HepG2 (cell line): ENCODE data around the gene GRIK2. TPM values are rescaled to one million over a fixed set of nuclear protein-coding genes. Genes with fewer than 3 reads are reported as not detected.

ENCODE experiments used
- ATAC-seq: fragments of 200-7000 bp; cut with Tn5 transposase; 3 replicates; pipeline ENCODE4 v1.9.1; 2020; ENCODE audit warnings: mild to moderate bottlenecking, moderate library complexity
- BruUV-seq: library from RNA; stranded (reverse); fragments of 400-500 nt; replicated peaks from 2 replicates; lab custom pipeline; 2021; lab: Mats Ljungman, UMichigan
- CTCF ChIA-PET: fragments of 300-600 bp; formaldehyde crosslinking; extraction: SDS; loops from one replicate; lab custom pipeline; 2021; ENCODE audit warnings: low total read pairs, inconsistent platforms, low intra/inter-chr PET ratio; lab: Yijun Ruan, JAX
- POLR2A ChIA-PET: fragments of 350-600 bp; sonication (Branson Sonifier 250); formaldehyde crosslinking; loops from one replicate; lab custom pipeline; 2020; ENCODE audit warnings: antibody characterized with exemption, inconsistent platforms; lab: Yijun Ruan, JAX
- DNase-seq: peaks from one replicate; pipeline ENCODE4 v3.0.0-alpha.2; 2015; ENCODE audit warnings: low spot score
- FAIRE-seq: peaks from 3 replicates; lab custom pipeline; 2011; peaks lifted over from hg19 to GRCh38; lab: Jason Lieb, UNC
- H2AFZ ChIP-seq: one replicate; pipeline ENCODE4 v1.6.1; 2011; ENCODE audit warnings: low read length, inconsistent platforms
- H3K27ac ChIP-seq: fragments of 300-600 bp; 3 replicates; pipeline ENCODE4 v1.8.0; 2011; ENCODE audit warnings: mixed run types, mild to moderate bottlenecking, mixed read lengths, low read length, inconsistent platforms; ENCODE audit not compliant: insufficient read depth; ENCODE audit errors: extremely low read length
- H3K27me3 ChIP-seq, 2 experiments: fragments of 200-600 bp in 1 of 2; 2 replicates in 1 of 2; 3 replicates in 1 of 2; pipeline versions ENCODE4 v1.6.0 to v1.8.0; 2011; ENCODE audit warnings: low read length in 2 of 2, mild to moderate bottlenecking in 2 of 2, moderate library complexity in 2 of 2, inconsistent platforms in 1 of 2; ENCODE audit not compliant: insufficient read depth in 2 of 2, control insufficient read depth in 1 of 2
- H3K36me3 ChIP-seq, 2 experiments: fragments of 200-600 bp in 1 of 2; replicated peaks in 1 of 2; 2 replicates in 1 of 2; 3 replicates in 1 of 2; pipeline versions ENCODE4 v1.5.1 to v1.8.0; 2011; ENCODE audit warnings: low read length in 2 of 2, inconsistent platforms in 1 of 2; ENCODE audit not compliant: insufficient read depth in 2 of 2, control insufficient read depth in 1 of 2
- H3K4me1 ChIP-seq: 2 replicates; pipeline ENCODE4 v1.5.1; 2012; ENCODE audit warnings: low read length, inconsistent platforms; ENCODE audit not compliant: insufficient read depth
- H3K4me2 ChIP-seq: 2 replicates; pipeline ENCODE4 v1.6.0; 2011; ENCODE audit warnings: low read depth, low read length, inconsistent platforms
- H3K4me3 ChIP-seq, 3 experiments: fragments of 200-600 bp in 1 of 3; sonication (generic), shearing (Covaris generic) in 1 of 3; replicated peaks in 1 of 3; 2 replicates each; pipeline ENCODE4 v1.5.1; 2011 to 2016; ENCODE audit warnings: low read length in 3 of 3, inconsistent platforms in 2 of 3, low read depth in 2 of 3, mild to moderate bottlenecking in 2 of 3, control low read depth in 1 of 3, mixed read lengths in 1 of 3; ENCODE audit not compliant: insufficient read depth in 1 of 3
- H3K79me2 ChIP-seq: one replicate; pipeline ENCODE4 v1.6.1; 2011; ENCODE audit warnings: low read length, inconsistent platforms; ENCODE audit not compliant: insufficient read depth
- H3K9ac ChIP-seq: 2 replicates; pipeline ENCODE4 v1.6.0; 2011; ENCODE audit warnings: mild to moderate bottlenecking, low read depth, low read length, inconsistent platforms; ENCODE audit not compliant: insufficient read depth
- H3K9me3 ChIP-seq: 2 replicates; pipeline ENCODE4 v1.5.1; 2012; ENCODE audit warnings: mild to moderate bottlenecking, low read length
- H4K20me1 ChIP-seq: 2 replicates; pipeline ENCODE4 v1.6.0; 2011; ENCODE audit warnings: inconsistent platforms, mild to moderate bottlenecking, low read length, moderate library complexity; ENCODE audit not compliant: insufficient read depth
- HNRNPH1 ChIP-seq: fragments of 200-400 bp; formaldehyde crosslinking; optimal IDR thresholded peaks from 2 replicates; pipeline ENCODE3; 2017; ENCODE audit warnings: mild to moderate bottlenecking, low read depth, low read length
- HOXD1 ChIP-seq: sonication (generic); formaldehyde crosslinking; IDR thresholded peaks from 2 replicates; pipeline ENCODE4 v1.5.0; 2020; ENCODE audit warnings: missing genetic modification reagents
- IKZF1 ChIP-seq: fragments of 450-650 bp; IDR thresholded peaks from 2 replicates; pipeline ENCODE4 v1.7.1; 2016
- KDM3A ChIP-seq: IDR thresholded peaks from 2 replicates; pipeline ENCODE4 v1.6.1; 2018; ENCODE audit warnings: low read depth, missing compliant biosample characterization
- MYC ChIP-seq: sonication (generic); formaldehyde crosslinking; IDR thresholded peaks from 2 replicates; pipeline ENCODE4 v1.9.0; 2021; ENCODE audit warnings: missing genetic modification reagents, borderline replicate concordance
- ZBTB14 ChIP-seq: sonication (generic); formaldehyde crosslinking; IDR thresholded peaks from 2 replicates; pipeline ENCODE4 v1.4.0; 2020; ENCODE audit warnings: missing genetic modification reagents
- ZNF639 ChIP-seq: conservative IDR thresholded peaks from 2 replicates; pipeline ENCODE4 v1.6.1; 2018; ENCODE audit warnings: missing genetic modification reagents
- WGBS: methylation state at CpG from one replicate; pipeline ENCODE4 v1.1.6; 2017; ENCODE audit warnings: low lambda C conversion rate; 5-methylcytosine and 5-hydroxymethylcytosine counted together
- in situ Hi-C: cut with HindIII; loops from 2 replicates; pipeline ENCODE4 v1.10.0; 2017; ENCODE audit warnings: low pct_unique_long_range_greater_than_20kb; ENCODE audit not compliant: extremely low pct_ligation_motif_present
- intact Hi-C: fragments of 100-400 bp; cut with micrococcal nuclease; formaldehyde crosslinking; loops from one replicate; pipeline ENCODE4 v1.10.0; 2022; ENCODE audit not compliant: unreplicated experiment
- polyA plus RNA-seq, 8 experiments: library from polyadenylated mRNA; depleted of rRNA in 3 of 8; stranded (reverse) in 7 of 8; unstranded in 1 of 8; fragments of >200 nt; fragmentation: Illumina TruSeq in 4 of 8; extraction: Trizol in 4 of 8; gene quantifications; 2 replicates each; pipeline versions ENCODE4 v1.2.1 to v1.2.3, GENCODE V29; 2011 to 2016; ENCODE audit warnings: low read depth in 4 of 8, missing spikeins in 1 of 8, mixed read lengths in 1 of 8; ENCODE audit not compliant: insufficient read depth in 1 of 8
- total RNA-seq, 5 experiments: library from RNA; depleted of rRNA; stranded (reverse); fragments of >200 nt; fragmentation: Illumina TruSeq; extraction: Trizol; gene quantifications; 2 replicates each; pipeline ENCODE4 v1.2.3, GENCODE V29; 2016; ENCODE audit warnings: low read depth in 1 of 5

Gene GRIK2
- total and polyA plus RNA-seq, 2 of the 13 experiments (the other 11 are each of a cell fraction or from before 2014, with no cell fraction given) = not detected

GRCh38 chr6:101816716-101817115, 423.2 kb downstream of the GRIK2 start:
- no peak overlapping the region for H2AFZ ChIP-seq
- no peak overlapping the region for H3K4me3 ChIP-seq
- ATAC-seq (no peak), FAIRE-seq (no peak), DNase-seq (no peak)
- no peak for TF ChIP-seq ZBTB14
- no peak for TF ChIP-seq MYC (CRISPR knock-in tag)
- no peak for TF ChIP-seq ZNF639 (CRISPR knock-in tag)
- TF ChIP-seq IKZF1 = no peak
- no peak for TF ChIP-seq KDM3A (CRISPR knock-in tag)
- H3K4me2 ChIP-seq = no peak overlapping the region
- no peaks in the 10 kb centered on the region for H3K9me3 ChIP-seq
- BruUV-seq = no TSS peak
- WGBS = 2% methylated on average over 3 of the region's 3 CpGs
- H3K4me1 ChIP-seq = no peaks in the 10 kb centered on the region
- no peaks in the 10 kb centered on the region for H3K36me3 ChIP-seq
- no peaks in the 10 kb centered on the region for H4K20me1 ChIP-seq
- ChIA-PET POLR2A (no interaction called here), CTCF (no interaction called here)
- no peaks in the 10 kb centered on the region for H3K79me2 ChIP-seq
- H3K27me3 ChIP-seq = no peaks in the 10 kb centered on the region
- no peak overlapping the region for H3K27ac ChIP-seq
- intact Hi-C loops (loop anchor here (1.0 kb wide), 1 partner anchor 17 kb away; no protein-coding TSS in a partner anchor), in situ Hi-C loops (no loop called here)
- H3K9ac ChIP-seq = no peak overlapping the region

GRCh38 chr6:101818051-101818450, 424.5 kb downstream of the GRIK2 start:
- H3K4me2 ChIP-seq = no peak overlapping the region
- no TSS peak for BruUV-seq
- no peaks in the 10 kb centered on the region for H3K36me3 ChIP-seq
- no peaks in the 10 kb centered on the region for H3K27me3 ChIP-seq
- H3K9me3 ChIP-seq = no peaks in the 10 kb centered on the region
- H3K79me2 ChIP-seq = no peaks in the 10 kb centered on the region
- no peak for FAIRE-seq
- no peaks in the 10 kb centered on the region for H3K4me1 ChIP-seq
- no peaks in the 10 kb centered on the region for H4K20me1 ChIP-seq
- ATAC-seq = no peak
- intact Hi-C loops (no loop called here), in situ Hi-C loops (no loop called here)
- no peak overlapping the region for H3K9ac ChIP-seq
- no peak for DNase-seq
- ChIA-PET CTCF (no interaction called here), POLR2A (no interaction called here)
- TF ChIP-seq HNRNPH1 (no peak), HOXD1 (CRISPR knock-in tag) (no peak)
- no peak overlapping the region for H3K4me3 ChIP-seq
- no peak overlapping the region for H3K27ac ChIP-seq
- 20% methylated on average over 6 of the region's 6 CpGs for WGBS
- no peak overlapping the region for H2AFZ ChIP-seq
